ENCODE data around the gene CTXND1. TPM values are rescaled to one million over a fixed set of nuclear protein-coding genes. Genes with fewer than 3 reads are reported as not detected.

The CTXND1 gene
- total RNA-seq, 1 donor from 2014 or later, result not detected

DNA sequence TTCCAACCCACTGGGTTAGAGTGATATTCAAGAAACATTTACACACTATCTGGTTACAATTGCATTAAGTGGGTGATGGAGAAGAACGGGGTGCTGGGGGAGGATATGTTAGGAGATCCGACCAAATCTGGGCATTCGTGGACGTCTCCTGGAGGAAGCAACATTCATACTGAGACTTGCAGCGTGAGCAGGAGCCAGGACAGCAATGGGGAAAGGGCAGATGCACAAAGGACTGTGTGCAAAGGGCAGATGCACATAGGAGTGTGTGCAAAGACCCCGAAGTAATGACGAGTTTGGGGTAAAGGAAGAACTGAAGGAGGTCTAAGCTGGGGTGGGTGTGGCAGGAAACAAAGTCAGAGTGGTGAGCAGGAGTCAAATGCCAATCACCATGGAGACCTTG lies 16.1 kb upstream of the CTXND1 start:
- Mint-ChIP-seq H3K27ac (ENCODE audit: unreplicated experiment) (no peak overlapping the region), H3K4me1 (ENCODE audit: low read depth) (no peaks in the 10 kb centered on the region), H3K36me3 (ENCODE audit: low read depth) (no peaks in the 10 kb centered on the region), H3K9me3 (ENCODE audit: low read depth) (no peaks in the 10 kb centered on the region), H3K27me3 (ENCODE audit: low read depth) (peaks cover 60% of the 10 kb centered on the region), H3K4me3 (ENCODE audit: unreplicated experiment) (no peak overlapping the region)
- DNase-seq (ENCODE audit: low spot score), result no peak
- TF ChIP-seq CTCF (IDR thresholded peaks at IDR 0.05), result no peak

GRCh38 chr15:80267658-80268057 lies 15.6 kb upstream of the CTXND1 start:
- H3K36me3 Mint-ChIP-seq (ENCODE audit: low read depth), result no peaks in the 10 kb centered on the region
- no peaks in the 10 kb centered on the region for H3K9me3 Mint-ChIP-seq (ENCODE audit: low read depth)
- no peaks in the 10 kb centered on the region for H3K4me1 Mint-ChIP-seq (ENCODE audit: low read depth)
- H3K27me3 Mint-ChIP-seq (ENCODE audit: low read depth), result peaks cover 61% of the 10 kb centered on the region
- H3K4me3 Mint-ChIP-seq (ENCODE audit: unreplicated experiment), result no peak overlapping the region
- no peak for TF ChIP-seq CTCF (IDR thresholded peaks at IDR 0.05)
- H3K27ac Mint-ChIP-seq (ENCODE audit: unreplicated experiment), result no peak overlapping the region
- no peak for DNase-seq (ENCODE audit: low spot score)

- DNase-seq (ENCODE audit: low spot score), result no peak
- Mint-ChIP-seq H3K27me3 (ENCODE audit: low read depth) (peaks cover 64% of the 10 kb centered on the region), H3K36me3 (ENCODE audit: low read depth) (no peaks in the 10 kb centered on the region), H3K27ac (ENCODE audit: unreplicated experiment) (no peak overlapping the region), H3K4me3 (ENCODE audit: unreplicated experiment) (no peak overlapping the region), H3K4me1 (ENCODE audit: low read depth) (no peaks in the 10 kb centered on the region), H3K9me3 (ENCODE audit: low read depth) (no peaks in the 10 kb centered on the region)
- TF ChIP-seq CTCF (IDR thresholded peaks at IDR 0.05), result no peak
These were observed 14.7 kb upstream of the CTXND1 start for GRCh38 chr15:80266745-80267144.

DNA sequence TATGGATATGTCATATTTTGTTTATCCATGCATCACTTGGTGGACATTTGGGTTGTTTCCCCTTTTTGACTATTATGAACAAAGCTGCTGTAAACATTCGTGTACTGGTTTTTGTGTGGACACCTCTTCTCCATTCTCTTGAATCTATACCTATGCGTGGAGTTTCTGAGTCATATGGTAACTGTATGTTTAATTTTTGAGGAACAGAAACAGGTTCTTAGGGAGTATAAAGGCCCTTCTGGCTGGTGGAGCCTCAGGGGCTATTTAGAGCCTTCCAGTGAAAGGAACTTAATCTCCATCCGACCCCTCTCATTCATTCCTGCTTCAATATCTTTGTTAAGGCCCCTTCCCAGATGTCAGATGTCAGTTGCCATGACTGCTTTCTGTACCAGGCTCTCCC lies 14.1 kb upstream of the CTXND1 start:
- Mint-ChIP-seq H3K9me3 (ENCODE audit: low read depth) (no peaks in the 10 kb centered on the region), H3K4me1 (ENCODE audit: low read depth) (no peaks in the 10 kb centered on the region), H3K27ac (ENCODE audit: unreplicated experiment) (no peak overlapping the region), H3K4me3 (ENCODE audit: unreplicated experiment) (no peak overlapping the region), H3K36me3 (ENCODE audit: low read depth) (no peaks in the 10 kb centered on the region), H3K27me3 (ENCODE audit: low read depth) (peaks cover 61% of the 10 kb centered on the region)
- TF ChIP-seq CTCF (IDR thresholded peaks at IDR 0.05), result no peak
- DNase-seq (ENCODE audit: low spot score), result no peak

DNA sequence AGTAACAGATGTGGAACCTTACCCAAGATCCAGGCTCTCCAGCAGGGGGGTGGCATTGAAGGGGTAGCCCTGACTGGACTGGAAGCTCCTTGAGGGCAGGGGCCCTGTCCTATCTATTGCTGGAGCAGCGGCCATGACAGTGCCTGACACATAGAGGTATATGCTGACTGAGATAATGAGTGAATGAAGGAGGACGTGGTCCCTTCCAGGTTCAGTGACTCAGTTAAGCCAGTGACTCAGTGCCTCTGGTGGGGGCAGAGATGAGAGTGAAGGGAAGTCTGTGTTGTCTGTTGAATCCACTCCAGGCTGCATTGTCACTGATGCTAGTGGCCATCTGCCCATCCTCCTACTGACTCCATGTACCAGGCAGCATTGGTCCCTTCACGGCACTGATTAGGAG lies 13.0 kb upstream of the CTXND1 start:
- DNase-seq (ENCODE audit: low spot score), result no peak
- no peaks in the 10 kb centered on the region for H3K9me3 Mint-ChIP-seq (ENCODE audit: low read depth)
- no peak overlapping the region for H3K4me3 Mint-ChIP-seq (ENCODE audit: unreplicated experiment)
- no peak overlapping the region for H3K27ac Mint-ChIP-seq (ENCODE audit: unreplicated experiment)
- H3K36me3 Mint-ChIP-seq (ENCODE audit: low read depth), result no peaks in the 10 kb centered on the region
- no peak for TF ChIP-seq CTCF (IDR thresholded peaks at IDR 0.05)
- no peaks in the 10 kb centered on the region for H3K4me1 Mint-ChIP-seq (ENCODE audit: low read depth)
- peaks cover 59% of the 10 kb centered on the region for H3K27me3 Mint-ChIP-seq (ENCODE audit: low read depth)
